Thyroid gland (tissue), 4 donors: Measurements from ENCODE around the gene TNS3. TPM values are rescaled to one million over a fixed set of nuclear protein-coding genes. Genes with fewer than 3 reads are reported as not detected.

Experiments
- DNase-seq, 2 donors: peaks; one replicate each; pipeline ENCODE4 v3.0.0-alpha.2; 2019
- H3K27ac ChIP-seq, 3 donors: fragments of 200-600 bp; sonication (generic); 1 replicate in 2 of 3; 2 replicates in 1 of 3; pipeline ENCODE4 v1.5.1; 2016 to 2019; ENCODE audit warnings: mild to moderate bottlenecking in 1 of 3, moderate library complexity in 1 of 3
- H3K27me3 ChIP-seq: fragments of 200-600 bp; sonication (generic); one replicate; pipeline ENCODE4 v1.5.1; 2019
- H3K36me3 ChIP-seq, 2 donors: fragments of 200-600 bp; sonication (generic); one replicate each; pipeline ENCODE4 v1.5.1; 2016 to 2019
- H3K4me1 ChIP-seq, 2 donors: fragments of 200-600 bp; sonication (generic); one replicate each; pipeline ENCODE4 v1.5.1; 2017 to 2019
- H3K4me3 ChIP-seq, 3 donors: fragments of 200-600 bp; sonication (generic); replicated peaks in 1 of 3; 1 replicate in 2 of 3; 2 replicates in 1 of 3; pipeline ENCODE4 v1.5.1; 2016; ENCODE audit warnings: mild to moderate bottlenecking in 1 of 3
- H3K9me3 ChIP-seq: fragments of 200-600 bp; sonication (generic); one replicate; pipeline ENCODE4 v1.5.1; 2017
- POLR2A ChIP-seq, 2 donors: fragments of 450-650 bp; IDR thresholded peaks; one replicate each; pipeline ENCODE4 v1.6.1; 2017; ENCODE audit warnings: antibody characterized with exemption in 2 of 2, mild to moderate bottlenecking in 2 of 2, moderate library complexity in 1 of 2
- WGBS, 2 donors: methylation state at CpG; one replicate each; pipeline ENCODE4 v1.1.5; 2017; 5-methylcytosine and 5-hydroxymethylcytosine counted together
- intact Hi-C: fragments of 100-400 bp; cut with DNase I; formaldehyde crosslinking; loops from one replicate; pipeline ENCODE4 v1.15.1; 2023
- total RNA-seq, 4 donors: library from RNA; depleted of rRNA; stranded (reverse); fragments of >200 nt; gene quantifications; one replicate each; pipeline ENCODE4 v1.2.3, GENCODE V29; 2016
- TF ChIP-seq, protein P1 (sequence below), 6 experiments: fragments of 200-600 bp in 3 of 6; fragments of 450-650 bp in 3 of 6; sonication (generic) in 3 of 6; IDR thresholded peaks; one replicate each; pipeline ENCODE4 v1.5.1; 2016 to 2019; ENCODE audit warnings: antibody characterized with exemption in 6 of 6, mild to moderate bottlenecking in 2 of 6, inconsistent platforms in 1 of 6, moderate library complexity in 1 of 6

TNS3 gene
- total RNA-seq, 4 donors from 2014 or later: 65.8 to 93.0 (median 80.7) TPM

DNA sequence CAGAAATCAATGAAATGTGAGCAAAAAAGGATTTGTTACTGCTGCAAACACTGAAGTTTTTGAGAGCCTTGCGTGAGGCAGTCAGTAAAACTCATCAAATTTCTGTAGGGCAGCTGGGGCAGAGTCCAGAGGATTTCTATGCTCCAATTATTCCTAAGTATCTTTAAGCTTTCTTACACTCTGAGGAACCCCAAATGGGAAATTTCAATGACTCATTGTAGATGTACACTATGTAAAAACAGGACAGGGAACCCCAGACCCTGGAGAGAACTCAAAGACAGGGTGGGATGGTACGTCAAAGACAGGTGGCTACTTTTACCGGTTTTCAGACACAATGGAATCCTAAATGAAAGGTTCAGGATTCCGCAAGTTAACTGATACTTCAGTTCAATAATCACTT is 120.2 kb downstream of the TNS3 start:
- Histone ChIP-seq H3K36me3 (no peaks in the 10 kb centered on the region), H3K27me3 (no peaks in the 10 kb centered on the region), H3K9me3 (no peaks in the 10 kb centered on the region), H3K4me1 (peaks cover 41 to 54% of the 10 kb centered on the region in 2 donors), H3K4me3 (no peak overlapping the region), H3K27ac (peak overlapping the region; percentile 65 to 80 (median 78))
- intact Hi-C loops: no loop called here
- no peak for DNase-seq
- TF ChIP-seq, protein P1, sequence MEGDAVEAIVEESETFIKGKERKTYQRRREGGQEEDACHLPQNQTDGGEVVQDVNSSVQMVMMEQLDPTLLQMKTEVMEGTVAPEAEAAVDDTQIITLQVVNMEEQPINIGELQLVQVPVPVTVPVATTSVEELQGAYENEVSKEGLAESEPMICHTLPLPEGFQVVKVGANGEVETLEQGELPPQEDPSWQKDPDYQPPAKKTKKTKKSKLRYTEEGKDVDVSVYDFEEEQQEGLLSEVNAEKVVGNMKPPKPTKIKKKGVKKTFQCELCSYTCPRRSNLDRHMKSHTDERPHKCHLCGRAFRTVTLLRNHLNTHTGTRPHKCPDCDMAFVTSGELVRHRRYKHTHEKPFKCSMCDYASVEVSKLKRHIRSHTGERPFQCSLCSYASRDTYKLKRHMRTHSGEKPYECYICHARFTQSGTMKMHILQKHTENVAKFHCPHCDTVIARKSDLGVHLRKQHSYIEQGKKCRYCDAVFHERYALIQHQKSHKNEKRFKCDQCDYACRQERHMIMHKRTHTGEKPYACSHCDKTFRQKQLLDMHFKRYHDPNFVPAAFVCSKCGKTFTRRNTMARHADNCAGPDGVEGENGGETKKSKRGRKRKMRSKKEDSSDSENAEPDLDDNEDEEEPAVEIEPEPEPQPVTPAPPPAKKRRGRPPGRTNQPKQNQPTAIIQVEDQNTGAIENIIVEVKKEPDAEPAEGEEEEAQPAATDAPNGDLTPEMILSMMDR (IDR thresholded peaks at IDR 0.05): no peak
- no peak for TF ChIP-seq POLR2A (IDR thresholded peaks at IDR 0.05)
- WGBS, 2 donors: 64 to 80% methylated on average over 4 of the region's 4 CpGs

DNA sequence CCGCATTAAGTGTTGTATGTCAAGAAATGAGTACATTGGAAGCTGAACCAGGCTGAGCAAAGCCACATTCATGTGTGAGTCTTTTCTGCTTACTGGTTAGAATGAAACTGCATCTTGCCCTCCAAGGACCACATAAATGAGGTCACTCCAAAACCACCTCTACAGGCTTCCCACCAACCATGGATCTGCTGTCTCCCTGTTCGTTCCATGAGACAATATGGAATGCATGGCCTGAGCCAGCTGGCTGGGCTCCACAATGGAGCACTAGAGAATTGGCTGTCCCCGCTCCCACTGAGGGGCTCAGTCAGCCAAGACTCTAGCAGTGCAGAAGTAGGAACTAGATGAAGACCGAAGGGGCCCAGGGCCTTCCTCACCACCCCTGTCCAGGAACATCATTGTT is 120.8 kb downstream of the TNS3 start:
- H3K4me3 ChIP-seq: no peak overlapping the region
- peaks cover 41 to 54% of the 10 kb centered on the region in 2 donors for H3K4me1 ChIP-seq
- DNase-seq: peak; percentile 95 to 97
- 29 to 41% methylated on average over 4 of the region's 4 CpGs for WGBS, 2 donors
- H3K9me3 ChIP-seq: no peaks in the 10 kb centered on the region
- H3K27ac ChIP-seq: peak overlapping the region; percentile 65 to 80 (median 78)
- intact Hi-C loops: no loop called here
- H3K36me3 ChIP-seq: no peaks in the 10 kb centered on the region
- H3K27me3 ChIP-seq: no peaks in the 10 kb centered on the region
- TF ChIP-seq, protein P1 (IDR thresholded peaks at IDR 0.05): no peak
- TF ChIP-seq POLR2A (IDR thresholded peaks at IDR 0.05): peak in 1 of 2 donors; percentile 30

DNA sequence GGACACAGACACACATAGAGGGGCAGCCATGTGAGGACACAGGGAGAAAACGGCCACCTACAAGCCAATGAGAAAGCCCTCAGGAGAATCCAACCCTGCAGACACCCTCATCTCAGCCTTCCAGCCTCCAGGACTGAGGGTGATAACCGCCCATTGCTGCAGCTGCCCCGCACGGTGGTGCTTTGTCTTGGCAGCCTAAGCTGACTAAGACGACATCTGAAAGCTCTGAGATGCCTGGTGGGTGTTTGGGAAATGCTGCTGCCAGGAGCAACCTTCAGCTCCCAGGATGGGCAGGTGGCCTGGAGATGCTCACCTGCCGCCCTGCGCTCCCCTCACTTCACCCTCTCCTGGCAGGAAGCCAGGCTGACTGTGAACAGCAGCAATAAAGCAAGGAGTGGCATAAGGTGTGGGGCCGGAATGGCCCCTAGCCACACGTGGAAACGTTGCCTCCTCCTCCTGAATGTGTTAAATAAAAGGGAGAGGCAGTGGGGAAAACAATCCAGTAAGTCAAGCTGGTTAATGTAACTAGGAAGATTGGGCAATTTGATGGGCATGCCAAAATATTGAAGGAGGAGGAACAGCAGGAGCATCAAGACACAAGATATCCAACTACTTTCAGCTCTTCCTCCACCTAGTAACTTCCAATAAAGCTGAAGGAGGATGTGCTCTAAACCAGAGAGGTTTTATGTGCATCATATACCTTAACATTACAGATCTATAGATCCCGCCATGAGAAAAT is 121.5 kb downstream of the TNS3 start:
- no peak for TF ChIP-seq POLR2A (IDR thresholded peaks at IDR 0.05)
- TF ChIP-seq, protein P1 (IDR thresholded peaks at IDR 0.05): no peak
- no peaks in the 10 kb centered on the region for H3K9me3 ChIP-seq
- H3K4me3 ChIP-seq: no peak overlapping the region
- peaks cover 41 to 54% of the 10 kb centered on the region in 2 donors for H3K4me1 ChIP-seq
- peak overlapping the region; percentile 65 to 80 (median 78) for H3K27ac ChIP-seq
- intact Hi-C loops: no loop called here
- 54 to 55% methylated on average over 11 of the region's 11 CpGs for WGBS, 2 donors
- DNase-seq: peak; percentile 48 to 50
- H3K27me3 ChIP-seq: no peaks in the 10 kb centered on the region
- H3K36me3 ChIP-seq: no peaks in the 10 kb centered on the region

DNA sequence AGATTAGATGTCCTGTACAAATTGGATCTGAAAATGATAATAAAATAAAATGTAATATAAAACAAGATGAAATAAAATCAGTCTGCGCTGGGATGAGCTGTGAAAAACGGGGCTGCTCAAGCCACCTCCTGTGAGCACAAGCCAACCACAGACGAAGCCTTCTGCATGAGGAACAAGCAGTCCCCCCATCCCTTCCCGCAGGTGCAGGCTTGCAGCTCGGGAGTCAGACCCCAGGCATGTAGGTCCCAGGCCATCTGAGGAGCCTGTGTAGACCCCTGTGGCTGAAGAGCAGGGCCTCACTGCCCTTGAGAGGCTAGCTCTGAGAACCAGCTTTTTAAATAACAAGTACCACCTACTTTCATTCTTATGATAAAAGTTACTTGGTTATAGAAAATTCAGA is 123.4 kb downstream of the TNS3 start:
- Histone ChIP-seq H3K4me3 (no peak overlapping the region), H3K9me3 (no peaks in the 10 kb centered on the region), H3K27me3 (no peaks in the 10 kb centered on the region), H3K27ac (peak overlapping the region; percentile 56 to 78 (median 69)), H3K4me1 (peaks cover 50 to 66% of the 10 kb centered on the region in 2 donors), H3K36me3 (no peaks in the 10 kb centered on the region)
- intact Hi-C loops: no loop called here
- TF ChIP-seq, protein P1 (IDR thresholded peaks at IDR 0.05): no peak
- no peak for TF ChIP-seq POLR2A (IDR thresholded peaks at IDR 0.05)
- DNase-seq: no peak
- 85 to 88% methylated on average over 5 of the region's 5 CpGs for WGBS, 2 donors

DNA sequence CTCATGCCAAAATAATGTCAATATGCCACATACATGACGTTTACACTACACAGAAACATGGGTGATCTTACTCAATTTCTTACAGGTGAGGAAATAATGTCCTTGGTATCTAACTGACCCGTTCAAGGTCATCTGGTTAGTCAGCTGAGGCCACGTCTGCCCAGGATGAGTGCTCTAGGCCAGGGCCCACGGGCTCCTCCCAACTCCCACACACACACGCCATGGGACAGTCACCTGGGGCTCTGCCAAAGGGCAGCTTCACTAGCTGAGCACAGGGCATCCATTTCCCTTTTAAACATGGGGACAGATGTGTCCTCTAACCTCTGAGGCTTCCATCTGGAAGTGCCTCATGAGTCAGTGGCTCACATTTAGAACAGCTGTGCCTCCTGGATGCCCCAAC is 123.9 kb downstream of the TNS3 start:
- 31 to 35% methylated on average over 5 of the region's 5 CpGs for WGBS, 2 donors
- H3K4me1 ChIP-seq: peaks cover 54 to 70% of the 10 kb centered on the region in 2 donors

More for the DNA sequence above, 123.9 kb downstream of the TNS3 start:
- Histone ChIP-seq H3K27me3 (no peaks in the 10 kb centered on the region), H3K4me3 (no peak overlapping the region), H3K9me3 (no peaks in the 10 kb centered on the region), H3K36me3 (no peaks in the 10 kb centered on the region), H3K27ac (peak overlapping the region; percentile 56 to 78 (median 69))
- intact Hi-C loops: no loop called here
- no peak for TF ChIP-seq POLR2A (IDR thresholded peaks at IDR 0.05)
- TF ChIP-seq, protein P1 (IDR thresholded peaks at IDR 0.05): no peak
- peak; percentile 94 for DNase-seq
